Peyer's patch (tissue), 4 donors: Measurements from ENCODE around the gene SPACA9. TPM values are rescaled to one million over a fixed set of nuclear protein-coding genes. Genes with fewer than 3 reads are reported as not detected.
A peak's percentile ranks its signal among the peaks of the same experiment; 100 is the strongest.

Experiments used
- DNase-seq, 3 donors: peaks; one replicate each; pipeline ENCODE4 v3.0.0-alpha.2; 2017 to 2019
- H3K27ac ChIP-seq, 4 donors: fragments of 200-600 bp; sonication (generic); one replicate each; pipeline ENCODE4 v1.5.1; 2016 to 2019
- H3K27me3 ChIP-seq, 2 donors: fragments of 200-600 bp; sonication (generic); one replicate each; pipeline ENCODE4 v1.5.1; 2019
- H3K36me3 ChIP-seq, 3 donors: fragments of 200-600 bp; sonication (generic); one replicate each; pipeline ENCODE4 v1.5.1; 2016 to 2019
- H3K4me1 ChIP-seq, 4 donors: fragments of 200-600 bp; sonication (generic); one replicate each; pipeline ENCODE4 v1.5.1; 2016 to 2019
- H3K4me3 ChIP-seq, 4 donors: fragments of 200-600 bp; sonication (generic); 1 replicate in 3 of 4; 2 replicates in 1 of 4; pipeline ENCODE4 v1.5.1; 2016 to 2019; ENCODE audit warnings: mild to moderate bottlenecking in 1 of 4
- H3K9me3 ChIP-seq, 4 donors: fragments of 200-600 bp; sonication (generic); one replicate each; pipeline ENCODE4 v1.5.1; 2016 to 2019; ENCODE audit warnings: mild to moderate bottlenecking in 1 of 4
- CTCF ChIP-seq, 6 experiments: fragments of 450-650 bp in 4 of 6; fragments of 200-600 bp in 2 of 6; sonication (generic) in 1 of 6; IDR thresholded peaks; one replicate each; pipeline ENCODE4 v1.5.1; 2017 to 2019; ENCODE audit warnings: antibody characterized with exemption in 6 of 6, mild to moderate bottlenecking in 3 of 6, moderate library complexity in 1 of 6
- POLR2A ChIP-seq, 2 donors: fragments of 450-650 bp; IDR thresholded peaks; one replicate each; pipeline ENCODE4 v1.5.1; 2017; ENCODE audit warnings: antibody characterized with exemption in 2 of 2, mild to moderate bottlenecking in 2 of 2, moderate library complexity in 2 of 2
- total RNA-seq, 4 donors: library from RNA; depleted of rRNA; stranded (reverse); fragments of >200 nt; gene quantifications; one replicate each; pipeline ENCODE4 v1.1.0, GENCODE V29; 2016

Gene SPACA9
- total RNA-seq, 4 donors from 2014 or later = 0.53 to 1.8 (median 1.2) TPM; not detected in 1

GRCh38 chr9:132876849-132877248 is 1.8 kb upstream of the SPACA9 start:
- Histone ChIP-seq H3K27ac (no peak overlapping the region), H3K9me3 (no peaks in the 10 kb centered on the region), H3K27me3 (no peaks in the 10 kb centered on the region), H3K4me1 (peaks cover 0 to 14% (median 3%) of the 10 kb centered on the region in 4 donors), H3K4me3 (no peak overlapping the region), H3K36me3 (no peaks in the 10 kb centered on the region)
- DNase-seq = no peak
- no peak for TF ChIP-seq CTCF (IDR thresholded peaks at IDR 0.05)
- no peak for TF ChIP-seq POLR2A (IDR thresholded peaks at IDR 0.05)

GRCh38 chr9:132877458-132877823 is 1.3 kb upstream of the SPACA9 start:
- peaks cover 0 to 14% (median 3%) of the 10 kb centered on the region in 4 donors for H3K4me1 ChIP-seq
- no peaks in the 10 kb centered on the region for H3K27me3 ChIP-seq
- H3K9me3 ChIP-seq = no peaks in the 10 kb centered on the region
- no peak overlapping the region for H3K27ac ChIP-seq
- no peak for DNase-seq
- peak overlapping the region; percentile 69 to 85 (median 80) for H3K4me3 ChIP-seq
- no peaks in the 10 kb centered on the region for H3K36me3 ChIP-seq
- no peak for TF ChIP-seq CTCF (IDR thresholded peaks at IDR 0.05)
- TF ChIP-seq POLR2A (IDR thresholded peaks at IDR 0.05) = no peak

- Histone ChIP-seq H3K4me1 (peaks cover 0 to 14% (median 3%) of the 10 kb centered on the region in 4 donors), H3K27me3 (no peaks in the 10 kb centered on the region), H3K9me3 (no peaks in the 10 kb centered on the region), H3K27ac (peak within 1 kb of the TSS; percentile 55 to 74 (median 64)), H3K36me3 (no peaks in the 10 kb centered on the region), H3K4me3 (peak within 1 kb of the TSS; percentile 69 to 85 (median 80))
- DNase-seq = peak; percentile 57 to 84 (median 82)
- peak in 1 of 2 donors; percentile 17 for TF ChIP-seq POLR2A (IDR thresholded peaks at IDR 0.05)
- TF ChIP-seq CTCF (IDR thresholded peaks at IDR 0.05) = peak in 1 of 6 experiments; percentile 7
Measured at GRCh38 chr9:132877824-132878694, 639 bp upstream of the SPACA9 start, which contains the start of gene AK8. Gene AK8, minus strand, starts transcription at chr9:132878284. Its CDS starts 29 bp downstream, at chr9:132878255.

GRCh38 chr9:132879457-132880323 is 992 bp downstream of the SPACA9 start:
- Histone ChIP-seq H3K4me1 (peaks cover 0 to 14% (median 3%) of the 10 kb centered on the region in 4 donors), H3K27ac (peak overlapping the region in 2 of 4 donors; percentile 7 to 55), H3K27me3 (no peaks in the 10 kb centered on the region), H3K36me3 (no peaks in the 10 kb centered on the region), H3K9me3 (no peaks in the 10 kb centered on the region), H3K4me3 (peak overlapping the region in 1 of 4 donors; percentile 69)
- DNase-seq = no peak
- no peak for TF ChIP-seq CTCF (IDR thresholded peaks at IDR 0.05)
- no peak for TF ChIP-seq POLR2A (IDR thresholded peaks at IDR 0.05)

- H3K27ac ChIP-seq = no peak overlapping the region
- TF ChIP-seq CTCF (IDR thresholded peaks at IDR 0.05) = no peak
- no peak for TF ChIP-seq POLR2A (IDR thresholded peaks at IDR 0.05)
Measured at GRCh38 chr9:132880324-132880661, 1.6 kb downstream of the SPACA9 start.

More at GRCh38 chr9:132880324-132880661, 1.6 kb downstream of the SPACA9 start:
- Histone ChIP-seq H3K4me1 (peaks cover 0 to 14% (median 3%) of the 10 kb centered on the region in 4 donors), H3K36me3 (no peaks in the 10 kb centered on the region), H3K27me3 (no peaks in the 10 kb centered on the region), H3K4me3 (no peak overlapping the region), H3K9me3 (no peaks in the 10 kb centered on the region)
- no peak for DNase-seq
